OCI-LY1 (cell line): Measurements from ENCODE around the gene FAN1.

Source experiments
- H2AFZ ChIP-seq: fragments of 200-600 bp; sonication (generic), shearing (Covaris generic); 2 replicates; pipeline ENCODE4 v1.6.0; 2014; ENCODE audit warnings: antibody characterized with exemption, mild to moderate bottlenecking, low read length
- H3F3A ChIP-seq: fragments of 200-600 bp; sonication (generic), shearing (Covaris generic); 2 replicates; pipeline ENCODE4 v1.6.0; 2014; ENCODE audit warnings: mild to moderate bottlenecking, antibody characterized with exemption, low read length, moderate library complexity; ENCODE audit not compliant: insufficient read depth
- H3K27ac ChIP-seq: fragments of 200-600 bp; sonication (generic); 2 replicates; pipeline ENCODE4 v1.5.1; 2014; ENCODE audit warnings: low read length, mixed run types, mild to moderate bottlenecking, low read depth; ENCODE audit not compliant: poor library complexity, severe bottlenecking
- H3K27me3 ChIP-seq: fragments of 200-600 bp; sonication (generic); 2 replicates; pipeline ENCODE4 v1.6.0; 2014; ENCODE audit warnings: antibody characterized with exemption, mild to moderate bottlenecking, low read length, moderate library complexity; ENCODE audit not compliant: insufficient read depth
- H3K36me3 ChIP-seq: fragments of 200-600 bp; sonication (generic); 2 replicates; pipeline ENCODE4 v1.6.1; 2014; ENCODE audit warnings: mild to moderate bottlenecking, antibody characterized with exemption, low read length, moderate library complexity, mixed read lengths; ENCODE audit not compliant: insufficient read depth
- H3K4me1 ChIP-seq: fragments of 200-600 bp; sonication (generic); 2 replicates; pipeline ENCODE4 v1.5.1; 2014; ENCODE audit warnings: mild to moderate bottlenecking, low read length, moderate library complexity; ENCODE audit not compliant: insufficient read depth, severe bottlenecking
- H3K4me2 ChIP-seq: fragments of 200-600 bp; sonication (generic), shearing (Covaris generic); 2 replicates; pipeline ENCODE4 v1.6.1; 2014; ENCODE audit warnings: low read length
- H3K4me3 ChIP-seq: fragments of 200-600 bp; sonication (generic); 2 replicates; pipeline ENCODE4 v1.5.1; 2014; ENCODE audit warnings: low read length, low read depth, mild to moderate bottlenecking, mixed read lengths; ENCODE audit not compliant: poor library complexity, severe bottlenecking
- H3K79me2 ChIP-seq: fragments of 200-600 bp; shearing (Covaris generic); 2 replicates; pipeline ENCODE4 v1.6.1; 2016; ENCODE audit warnings: mixed run types, low read length, mixed read lengths; ENCODE audit not compliant: insufficient read depth
- H3K9ac ChIP-seq: fragments of 200-600 bp; sonication (generic), shearing (Covaris generic); 2 replicates; pipeline ENCODE4 v1.6.1; 2014; ENCODE audit warnings: mild to moderate bottlenecking, low read length, mixed read lengths
- H3K9me2 ChIP-seq: fragments of 200-600 bp; sonication (generic), shearing (Covaris generic); 2 replicates; pipeline ENCODE4 v1.6.1; 2014; ENCODE audit warnings: low read depth, mild to moderate bottlenecking, low read length, mixed read lengths
- H3K9me3 ChIP-seq: fragments of 200-600 bp; shearing (Covaris generic); 2 replicates; pipeline ENCODE4 v1.6.1; 2014; ENCODE audit warnings: low read length, mixed read lengths
- H4K20me1 ChIP-seq: fragments of 200-600 bp; sonication (generic), shearing (Covaris generic); 2 replicates; pipeline ENCODE4 v1.6.0; 2016; ENCODE audit warnings: mild to moderate bottlenecking, low read length; ENCODE audit not compliant: insufficient read depth
- EZH2 ChIP-seq: fragments of 200-600 bp; sonication (generic), shearing (Covaris generic); IDR thresholded peaks from 2 replicates; pipeline ENCODE4 v1.8.0; 2017; ENCODE audit warnings: borderline replicate concordance, mixed run types, mild to moderate bottlenecking, antibody characterized with exemption, low read length, moderate library complexity, mixed read lengths
- TF ChIP-seq, protein P1 (sequence below): fragments of 200-600 bp; sonication (generic), shearing (Covaris generic); IDR thresholded peaks from 2 replicates; pipeline ENCODE4 v1.5.1; 2017; ENCODE audit warnings: mild to moderate bottlenecking, antibody characterized with exemption, low read length, moderate library complexity, mixed read lengths

The FAN1 gene

GRCh38 chr15:30954674-30955073 is 51.0 kb downstream of the FAN1 start:
- H3K9me3 ChIP-seq, result no peaks in the 10 kb centered on the region
- no peak overlapping the region for H3K4me2 ChIP-seq
- no peak overlapping the region for H2AFZ ChIP-seq
- H3K27me3 ChIP-seq, result no peaks in the 10 kb centered on the region
- H3K27ac ChIP-seq, result no peak overlapping the region
- peaks cover 94% of the 10 kb centered on the region for H3K36me3 ChIP-seq
- H4K20me1 ChIP-seq, result no peaks in the 10 kb centered on the region
- no peaks in the 10 kb centered on the region for H3K9me2 ChIP-seq
- H3K4me1 ChIP-seq, result no peaks in the 10 kb centered on the region
- no peak overlapping the region for H3K4me3 ChIP-seq
- no peak overlapping the region for H3K9ac ChIP-seq
- no peaks in the 10 kb centered on the region for H3F3A ChIP-seq
- no peaks in the 10 kb centered on the region for H3K79me2 ChIP-seq
- TF ChIP-seq, protein P1, sequence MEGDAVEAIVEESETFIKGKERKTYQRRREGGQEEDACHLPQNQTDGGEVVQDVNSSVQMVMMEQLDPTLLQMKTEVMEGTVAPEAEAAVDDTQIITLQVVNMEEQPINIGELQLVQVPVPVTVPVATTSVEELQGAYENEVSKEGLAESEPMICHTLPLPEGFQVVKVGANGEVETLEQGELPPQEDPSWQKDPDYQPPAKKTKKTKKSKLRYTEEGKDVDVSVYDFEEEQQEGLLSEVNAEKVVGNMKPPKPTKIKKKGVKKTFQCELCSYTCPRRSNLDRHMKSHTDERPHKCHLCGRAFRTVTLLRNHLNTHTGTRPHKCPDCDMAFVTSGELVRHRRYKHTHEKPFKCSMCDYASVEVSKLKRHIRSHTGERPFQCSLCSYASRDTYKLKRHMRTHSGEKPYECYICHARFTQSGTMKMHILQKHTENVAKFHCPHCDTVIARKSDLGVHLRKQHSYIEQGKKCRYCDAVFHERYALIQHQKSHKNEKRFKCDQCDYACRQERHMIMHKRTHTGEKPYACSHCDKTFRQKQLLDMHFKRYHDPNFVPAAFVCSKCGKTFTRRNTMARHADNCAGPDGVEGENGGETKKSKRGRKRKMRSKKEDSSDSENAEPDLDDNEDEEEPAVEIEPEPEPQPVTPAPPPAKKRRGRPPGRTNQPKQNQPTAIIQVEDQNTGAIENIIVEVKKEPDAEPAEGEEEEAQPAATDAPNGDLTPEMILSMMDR, result no peak
- TF ChIP-seq EZH2, result no peak

GRCh38 chr15:30956216-30957124 is 52.8 kb downstream of the FAN1 start:
- TF ChIP-seq, protein P1, result no peak
- no peak overlapping the region for H3K27ac ChIP-seq
- no peak overlapping the region for H3K9ac ChIP-seq
- peaks cover 83% of the 10 kb centered on the region for H3K36me3 ChIP-seq
- no peaks in the 10 kb centered on the region for H4K20me1 ChIP-seq
- no peak overlapping the region for H3K4me3 ChIP-seq
- no peaks in the 10 kb centered on the region for H3K79me2 ChIP-seq
- no peaks in the 10 kb centered on the region for H3K27me3 ChIP-seq
- H3K4me2 ChIP-seq, result no peak overlapping the region
- no peak overlapping the region for H2AFZ ChIP-seq
- no peaks in the 10 kb centered on the region for H3K4me1 ChIP-seq
- no peaks in the 10 kb centered on the region for H3F3A ChIP-seq
- H3K9me2 ChIP-seq, result no peaks in the 10 kb centered on the region
- H3K9me3 ChIP-seq, result no peaks in the 10 kb centered on the region

- TF ChIP-seq, protein P1, result no peak
- no peak for TF ChIP-seq EZH2
- peaks cover 65% of the 10 kb centered on the region for H3K36me3 ChIP-seq
These were observed 54.5 kb downstream of the FAN1 start for GRCh38 chr15:30958219-30958618.

More at GRCh38 chr15:30958219-30958618, 54.5 kb downstream of the FAN1 start:
- no peak overlapping the region for H3K9ac ChIP-seq
- no peaks in the 10 kb centered on the region for H3K9me2 ChIP-seq
- no peaks in the 10 kb centered on the region for H3K9me3 ChIP-seq
- H4K20me1 ChIP-seq, result no peaks in the 10 kb centered on the region
- no peak overlapping the region for H3K27ac ChIP-seq
- no peaks in the 10 kb centered on the region for H3K27me3 ChIP-seq
- H3F3A ChIP-seq, result no peaks in the 10 kb centered on the region
- H3K4me1 ChIP-seq, result peaks cover 7% of the 10 kb centered on the region
- no peak overlapping the region for H2AFZ ChIP-seq
- H3K4me2 ChIP-seq, result no peak overlapping the region
- no peak overlapping the region for H3K4me3 ChIP-seq
- H3K79me2 ChIP-seq, result no peaks in the 10 kb centered on the region
